Effector CD8-positive, alpha-beta T cell (primary cell): ENCODE data around the gene RAI1.

Experiments
- DNase-seq: peaks from one replicate; lab custom pipeline; 2025; lab: John Stamatoyannopoulos, UW

RAI1 gene

GRCh38 chr17:17833658-17834357 is 152.6 kb downstream of the RAI1 start:
- no peak for DNase-seq

DNA sequence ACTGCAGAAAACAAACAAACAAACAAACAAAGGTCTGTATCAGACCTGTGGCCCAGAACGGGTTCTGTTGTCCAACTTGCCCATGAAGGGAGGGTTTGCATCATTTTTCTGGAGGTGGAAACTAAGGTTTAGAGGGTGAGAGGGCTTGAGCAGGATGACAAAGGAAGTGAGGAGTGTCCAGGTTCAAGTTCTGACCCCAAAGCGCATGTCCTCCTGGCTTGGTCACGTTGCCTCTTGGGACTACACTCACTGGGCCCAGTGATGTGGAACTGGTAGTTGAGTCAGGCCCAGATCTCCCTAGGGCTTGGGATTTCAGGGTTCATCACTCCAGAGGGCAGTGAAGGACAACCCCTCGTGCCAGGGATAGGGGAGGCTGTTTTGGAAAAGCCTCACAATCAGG is 153.7 kb downstream of the RAI1 start:
- no peak for DNase-seq

DNA sequence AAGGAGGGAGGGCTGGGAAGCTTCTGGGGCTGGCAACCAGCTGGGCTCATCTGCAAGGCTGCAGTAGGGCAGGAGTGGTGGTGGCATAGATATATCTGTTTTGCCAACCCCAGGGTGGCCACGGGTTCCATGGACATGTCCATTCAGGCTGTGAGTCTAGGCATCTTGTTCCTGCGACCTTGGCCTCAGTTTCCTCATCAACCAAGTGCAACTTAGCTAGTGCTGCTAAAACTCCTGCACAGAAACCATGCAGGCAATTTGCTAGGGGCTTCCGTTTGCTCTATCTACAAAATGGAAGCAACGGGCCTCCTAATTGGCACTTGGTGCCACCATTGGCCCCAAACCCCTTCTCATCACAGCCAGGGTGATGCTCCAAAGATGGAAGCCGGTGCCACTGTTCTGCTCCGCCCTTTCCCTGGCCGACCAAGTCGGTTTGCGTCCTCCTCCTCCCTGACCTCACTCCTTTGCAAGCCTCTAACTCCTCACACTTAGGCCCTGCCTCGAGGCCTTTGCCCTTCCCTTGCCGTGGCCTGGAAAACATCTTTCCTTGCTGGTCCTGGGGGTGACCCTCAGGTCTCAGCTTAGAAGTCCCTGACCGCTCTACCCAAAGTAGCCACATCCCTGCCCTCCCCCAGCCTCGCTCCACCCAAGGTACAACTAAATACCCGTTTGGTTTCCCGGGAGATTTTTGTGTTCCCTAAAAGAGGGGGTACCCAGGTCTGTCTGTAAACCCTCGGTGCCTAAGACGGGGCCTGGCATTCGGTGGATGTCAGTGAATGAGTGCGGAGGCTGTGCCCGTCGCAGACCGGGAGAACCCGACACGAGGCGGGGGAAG is 154.4 kb downstream of the RAI1 start:
- no peak for DNase-seq

- peak; percentile 94 for DNase-seq
Observed at GRCh38 chr17:17836250-17836817, 155.1 kb downstream of the RAI1 start.

DNA sequence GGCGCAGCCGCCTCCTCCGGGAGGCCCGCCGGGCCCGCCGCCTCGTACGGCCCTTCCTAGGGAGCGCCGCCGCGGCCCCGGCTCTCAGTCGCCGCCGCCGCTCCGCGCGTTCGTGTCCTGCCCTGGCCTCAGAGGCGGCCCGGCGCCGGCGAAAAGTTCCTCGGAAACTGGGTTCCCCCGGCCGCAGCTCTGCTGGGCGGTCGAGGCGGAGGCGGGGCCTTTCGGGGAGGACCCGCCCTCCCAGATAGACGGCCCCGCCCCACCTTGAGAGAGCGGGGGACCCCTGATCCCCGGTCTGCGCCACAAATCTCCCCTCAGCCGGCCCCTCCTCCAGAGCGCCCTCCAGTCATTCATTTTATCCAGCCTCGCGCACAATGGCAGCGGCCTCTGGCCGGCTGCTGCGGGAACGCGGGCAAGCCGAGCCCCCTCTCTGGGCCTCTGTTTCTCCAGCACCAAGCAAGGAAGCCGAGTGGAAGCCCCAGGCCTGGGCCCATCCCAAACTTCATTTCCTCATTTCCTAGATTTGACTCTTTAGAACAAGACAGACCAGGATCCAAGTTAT is 155.6 kb downstream of the RAI1 start, which contains the start of gene SREBF1:
SREBF1 (minus strand) TSS at position 169 of the 562 bp plus-strand sequence. CDS start 169 bp downstream, outside the sequence.
- peak; percentile 62 for DNase-seq

GRCh38 chr17:17837380-17837821 is 156.1 kb downstream of the RAI1 start:
- no peak for DNase-seq

- DNase-seq: no peak
Observed at GRCh38 chr17:17837966-17838962, 157.0 kb downstream of the RAI1 start.

DNA sequence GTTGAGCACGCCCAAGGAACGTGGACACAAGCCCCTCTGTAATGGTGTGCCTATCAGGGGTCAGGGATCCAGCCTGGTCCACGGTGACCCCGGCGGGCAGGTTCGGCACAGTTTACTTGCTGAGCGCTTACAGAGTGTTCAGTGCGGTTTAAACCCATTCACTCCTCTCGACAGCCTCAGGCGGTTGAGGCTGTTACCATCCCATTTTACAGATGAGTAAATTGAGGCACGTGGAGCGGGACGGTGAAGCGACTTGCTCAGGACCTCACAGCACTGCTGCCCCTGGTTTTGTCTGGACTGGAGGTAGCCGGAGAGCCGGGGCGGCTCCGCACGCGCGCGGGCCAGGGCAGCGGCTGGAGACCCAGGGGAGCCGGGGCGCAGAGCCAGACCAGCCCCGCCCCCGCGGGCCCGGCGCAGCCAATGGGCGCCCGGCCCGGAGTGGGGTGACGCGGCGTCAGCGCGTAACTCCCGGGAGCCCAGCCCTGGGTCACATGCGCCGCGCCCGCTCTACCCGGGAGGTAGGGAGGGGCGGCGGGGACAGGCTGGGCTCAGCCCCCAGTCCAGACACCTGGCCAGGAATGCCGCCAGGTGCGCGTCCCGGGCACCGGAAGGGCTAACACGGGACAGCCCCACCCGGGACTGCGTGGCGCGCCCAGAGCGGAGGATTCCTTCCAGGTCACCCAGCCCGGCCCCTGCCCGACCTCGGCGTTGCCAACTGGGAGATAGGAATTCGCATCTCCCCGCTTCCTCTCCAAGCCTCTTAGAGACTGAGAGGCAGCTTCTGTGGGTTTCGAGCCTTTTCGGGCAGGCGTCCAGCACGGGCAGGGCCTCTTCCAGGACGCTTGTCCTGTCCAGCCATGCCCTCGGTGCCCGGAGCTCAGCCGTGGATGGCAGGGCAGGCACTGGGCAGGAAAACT is 158.8 kb downstream of the RAI1 start:
- peak; percentile 67 for DNase-seq

DNA sequence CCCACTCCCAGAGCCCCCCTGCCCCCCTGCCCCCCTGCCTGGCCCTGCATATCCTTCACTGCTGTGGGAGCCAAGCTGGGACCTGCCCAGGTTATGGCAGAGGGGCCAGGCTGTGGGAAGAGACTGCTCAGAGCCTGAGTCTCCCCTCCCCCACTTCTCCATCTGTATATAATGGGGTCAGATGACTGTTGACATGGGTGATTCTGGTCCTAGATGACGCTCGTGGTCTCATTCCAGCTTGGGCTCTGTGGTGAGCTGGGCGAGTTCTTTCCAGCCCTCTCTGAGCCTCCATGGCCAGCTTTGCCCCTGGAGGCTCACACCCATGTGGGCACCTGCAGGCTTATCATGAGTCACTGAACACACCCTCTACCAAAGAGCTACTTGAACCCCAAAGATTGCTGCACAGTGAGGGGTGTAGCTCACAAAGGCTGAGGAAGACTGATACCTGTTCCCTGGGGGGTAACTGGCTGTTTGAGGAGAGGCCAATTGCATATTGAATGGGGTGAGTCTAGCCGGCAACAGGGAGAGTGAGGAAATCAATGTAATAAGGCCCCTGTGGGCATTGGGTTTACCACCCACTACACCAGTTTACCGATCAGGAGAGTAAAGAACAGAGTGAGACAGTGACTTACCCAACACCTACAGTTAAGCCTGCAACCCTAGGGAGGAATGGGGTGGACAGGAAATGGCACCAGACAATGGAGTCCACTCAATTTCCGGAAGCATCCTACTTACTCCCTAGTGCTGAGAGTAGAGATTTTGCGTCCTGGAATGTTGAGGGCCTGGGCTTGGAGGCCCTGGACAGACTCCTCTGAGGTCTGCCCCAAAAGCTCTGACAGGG is 159.7 kb downstream of the RAI1 start:
- no peak for DNase-seq

- DNase-seq: no peak
Observed at GRCh38 chr17:17841601-17842025, 160.4 kb downstream of the RAI1 start.

DNA sequence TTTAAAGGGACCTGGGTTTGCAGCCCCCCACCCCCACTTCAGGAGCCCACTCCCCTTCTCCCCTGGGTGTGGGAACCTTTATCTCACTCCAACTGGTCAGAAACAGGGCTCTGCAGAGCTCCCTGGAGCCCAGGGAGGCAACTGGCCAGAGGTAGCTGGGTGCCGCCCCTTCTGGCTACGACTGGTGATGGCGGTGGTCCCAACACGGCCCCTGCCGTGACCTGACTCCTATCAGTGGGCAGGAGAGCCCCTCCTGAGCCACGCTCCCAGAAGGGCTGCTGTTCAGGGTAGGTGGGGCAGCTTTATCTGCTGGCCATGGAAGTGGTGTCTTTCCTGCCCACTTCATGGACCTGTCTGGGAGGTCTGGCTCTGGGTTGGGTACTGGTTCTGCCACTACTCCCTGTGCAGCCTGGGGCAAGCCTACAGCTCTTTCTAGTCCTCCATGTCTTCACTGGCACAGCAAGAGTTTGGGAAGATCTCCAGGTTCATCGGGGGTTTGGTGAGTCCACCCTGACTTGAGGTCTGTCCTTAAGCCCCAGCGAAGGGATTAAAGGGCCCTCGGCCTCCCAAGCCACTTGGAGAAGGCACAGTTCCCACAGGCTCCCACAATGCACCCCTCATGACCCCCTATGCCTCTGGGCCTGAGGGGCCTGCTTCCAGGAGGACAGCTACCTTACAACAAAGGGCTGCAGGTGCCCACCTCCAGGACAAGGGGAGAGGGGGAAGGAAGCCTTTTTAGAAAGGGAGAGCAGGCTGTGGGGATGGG is 161.0 kb downstream of the RAI1 start:
- no peak for DNase-seq

- no peak for DNase-seq
Observed at GRCh38 chr17:17843096-17843495, 161.8 kb downstream of the RAI1 start.

DNA sequence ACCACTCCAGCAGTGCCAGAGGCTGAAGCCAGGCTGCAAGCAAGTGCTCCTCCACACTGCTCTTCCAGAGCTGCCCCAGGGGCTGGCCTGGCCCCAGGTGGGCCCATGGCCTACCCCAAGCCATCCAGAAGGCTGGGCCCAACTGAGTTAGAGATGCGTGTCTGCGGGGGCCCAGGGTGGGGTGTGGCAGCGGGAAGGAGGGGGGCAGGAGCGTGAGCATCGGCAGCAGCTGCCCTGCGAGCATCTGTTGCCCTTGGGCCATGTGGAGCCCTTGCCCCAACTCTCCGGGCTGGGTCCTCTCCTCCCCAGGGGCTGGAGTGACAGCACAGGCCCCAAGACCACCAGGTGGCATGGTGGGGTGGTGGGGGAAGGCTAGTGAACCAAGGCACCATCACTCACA is 162.8 kb downstream of the RAI1 start:
- no peak for DNase-seq

- DNase-seq: no peak
Observed at GRCh38 chr17:17844500-17844899, 163.2 kb downstream of the RAI1 start.

DNA sequence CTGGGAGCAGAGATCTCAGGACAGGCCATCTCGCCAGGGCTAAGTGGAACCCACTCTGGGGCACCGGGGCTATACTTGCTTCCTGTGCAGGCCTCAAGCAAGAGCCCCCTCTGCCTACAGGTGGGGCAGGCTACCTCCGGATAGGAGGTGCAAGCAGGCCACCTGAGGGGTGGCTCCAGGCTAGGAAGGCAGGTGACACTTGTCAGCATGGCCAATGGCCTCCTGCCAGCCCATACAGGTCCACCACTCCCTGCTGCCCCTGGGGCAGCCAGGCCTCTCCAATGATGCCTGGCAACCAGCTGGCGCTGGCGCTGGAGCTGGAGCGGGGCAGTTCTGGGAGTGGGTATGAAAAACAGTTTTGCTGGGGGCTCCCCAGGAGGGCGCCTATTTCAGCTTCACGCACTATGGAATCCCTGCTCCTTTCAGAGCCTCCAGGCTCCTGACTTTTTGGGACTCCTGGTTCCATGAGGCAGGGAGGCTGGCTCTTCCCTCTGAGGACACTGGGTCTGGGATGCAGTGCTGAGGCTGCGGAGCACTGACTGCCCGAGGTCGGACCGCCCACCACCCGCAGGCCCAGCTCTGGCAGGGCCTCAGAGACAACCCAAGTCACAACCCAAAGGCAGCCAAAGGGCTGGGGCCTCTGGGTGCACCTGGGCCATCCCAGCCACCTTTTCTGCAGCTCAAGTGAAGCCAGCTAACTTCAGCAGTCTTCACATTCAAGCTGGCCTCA is 164.0 kb downstream of the RAI1 start:
- DNase-seq: no peak

DNA sequence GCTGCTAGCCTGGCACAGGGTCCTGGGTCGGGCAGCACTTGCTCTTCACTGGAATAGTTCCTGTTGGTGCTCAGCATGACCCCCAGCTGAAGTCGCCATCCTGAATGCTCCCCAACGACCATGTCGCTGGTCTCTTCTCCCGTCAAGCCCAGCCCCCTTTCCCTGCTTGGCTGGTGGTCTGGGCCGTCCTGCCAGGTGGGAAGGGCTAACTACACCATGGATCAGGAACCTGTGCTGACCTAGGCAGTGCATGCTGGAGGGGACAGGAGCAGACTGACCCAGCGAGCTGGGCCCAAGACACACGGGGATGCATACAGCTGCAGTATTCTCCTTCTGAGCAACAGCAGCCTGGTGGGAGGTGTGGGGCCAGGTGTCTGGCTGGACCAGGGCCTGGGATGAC is 164.7 kb downstream of the RAI1 start:
- no peak for DNase-seq

DNA sequence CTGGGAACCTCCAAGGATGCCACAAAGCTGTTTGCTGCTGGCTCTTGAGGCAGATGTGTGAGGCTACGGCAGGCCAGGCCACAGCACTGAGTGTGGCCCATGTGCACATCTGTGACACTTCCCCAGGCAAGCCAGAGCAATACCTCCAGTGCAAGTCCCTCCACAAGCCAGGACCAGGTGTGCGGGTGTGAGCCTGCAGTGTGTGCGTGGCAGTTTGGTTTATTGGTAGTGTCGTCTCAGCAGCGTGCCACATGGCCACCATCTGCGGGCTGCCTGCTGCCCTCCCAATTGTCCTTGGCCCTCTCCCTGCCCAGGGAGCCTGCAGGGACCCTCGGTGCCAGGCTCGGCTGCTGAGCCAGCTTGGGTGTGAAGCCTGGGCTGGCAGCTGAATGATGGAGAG is 165.4 kb downstream of the RAI1 start:
- DNase-seq: no peak
